ENCODE data around the gene YIPF3. TPM values are rescaled to one million over a fixed set of nuclear protein-coding genes. Genes with fewer than 3 reads are reported as not detected.

The YIPF3 gene
- total and polyA plus RNA-seq, 9 of the 15 experiments (the other 6 are each of a cell fraction or from before 2014, with no cell fraction given) = 27.5 to 75.3 (median 57.6) TPM

GRCh38 chr6:43547222-43547621 is 30.5 kb upstream of the YIPF3 start:
- Histone ChIP-seq H3K27ac (ENCODE audit: extremely low read depth, low read depth, low read length) (no peak overlapping the region), H3K9me1 (ENCODE audit: control insufficient read depth, insufficient read depth, low read length) (no peaks in the 10 kb centered on the region), H3K27me3 (ENCODE audit: control insufficient read depth in 2 of 2, insufficient read depth in 2 of 2, low read length in 2 of 2) (no peaks in the 10 kb centered on the region), H4K20me1 (replicated peaks; ENCODE audit: control insufficient read depth, insufficient read depth, low read length) (no peaks in the 10 kb centered on the region), H3K4me1 (replicated peaks in 1 of 2; ENCODE audit: control insufficient read depth in 2 of 2, insufficient read depth in 2 of 2, low read length in 2 of 2) (no peaks in the 10 kb centered on the region), H3K79me2 (ENCODE audit: control insufficient read depth, insufficient read depth, low read length) (0 out of 3 replicates have a peak, but pooled peaks cover 2% of the 10 kb centered on the region), H3K4me2 (ENCODE audit: insufficient read depth, low read length) (no peak overlapping the region), H3K36me3 (ENCODE audit: control insufficient read depth, insufficient read depth, low read length) (peaks cover 96% of the 10 kb centered on the region), H3K9me3 (replicated peaks; ENCODE audit: control insufficient read depth, insufficient read depth, low read depth, low read length) (no peaks in the 10 kb centered on the region), H3K9ac (ENCODE audit: insufficient read depth in 1 of 2, low read depth in 2 of 2, low read length in 2 of 2) (no peak overlapping the region), H3K4me3 (no peak overlapping the region), H2AFZ (ENCODE audit: low read depth, low read length) (no peak overlapping the region)
- DNase-seq (ENCODE audit: extremely low read depth in 1 of 4, low spot score in 3 of 4) (no peak), ATAC-seq (no peak), FAIRE-seq (no peak)
- CTCF ChIA-PET (ENCODE audit: low intra/inter-chr PET ratio) = no interaction called here
- no TSS peak for BruUV-seq (replicated peaks)
- intact Hi-C loops (cut with micrococcal nuclease) (loop anchor here (2.0 kb wide), 1 partner anchor 14 kb away; no protein-coding TSS in a partner anchor), in situ Hi-C loops (cut with MboI) (no loop called here)
- POLR2A ChIA-PET = interaction anchor here (0.6 to 1.8 kb wide), 8 partner anchors 9 to 28 kb away, joined by 3 to 6 read pairs (median 3); partner anchors contain the start of genes POLH and XPO5
- TF ChIP-seq ZNF583 (CRISPR knock-in tag; IDR thresholded peaks at IDR 0.05) (no peak), RBM39 (optimal IDR thresholded peaks at IDR 0.05; ENCODE audit: low read depth, low read length) (no peak), BMI1 (IDR thresholded peaks at IDR 0.05; ENCODE audit: low read length) (no peak), ILF3 (IDR thresholded peaks at IDR 0.05; ENCODE audit: borderline replicate concordance) (no peak), ZSCAN32 (CRISPR knock-in tag; IDR thresholded peaks at IDR 0.05) (no peak), HNRNPH1 (optimal IDR thresholded peaks at IDR 0.05; ENCODE audit: low read depth, low read length) (no peak), ZNF124 (CRISPR knock-in tag; IDR thresholded peaks at IDR 0.05) (no peak), ZFP36 (IDR thresholded peaks at IDR 0.05; ENCODE audit: low read depth, low read length, partially characterized antibody) (no peak), PURB (CRISPR knock-in tag; IDR thresholded peaks at IDR 0.05; ENCODE audit: low read depth) (no peak), MECOM (CRISPR knock-in tag; IDR thresholded peaks at IDR 0.05) (no peak), ZNF707 (CRISPR knock-in tag; conservative IDR thresholded peaks at IDR 0.05) (no peak), HDAC1 (IDR thresholded peaks at IDR 0.05) (no peak), BRF2 (IDR thresholded peaks at IDR 0.05; ENCODE audit: borderline replicate concordance, insufficient read depth, insufficient read length) (no peak), AFF4 (CRISPR knock-in tag; IDR thresholded peaks at IDR 0.05) (no peak)
- 80% methylated on average over 3 of the region's 3 CpGs for WGBS (ENCODE audit: insufficient coverage, low coverage, missing lambda C conversion rate)
